ENCODE data around the gene WFS1.

WFS1 gene

GRCh38 chr4:6308899-6309643 is 39.4 kb downstream of the WFS1 start:
- Mint-ChIP-seq H3K4me3 (peak overlapping the region; percentile 77), H3K27ac (no peak overlapping the region), H3K27me3 (ENCODE audit: low read depth, poor library complexity) (peaks cover 44% of the 10 kb centered on the region), H3K36me3 (ENCODE audit: low read depth) (no peaks in the 10 kb centered on the region), H3K9me3 (peaks cover 15% of the 10 kb centered on the region), H3K4me1 (peaks cover 13% of the 10 kb centered on the region)
- DNase-seq: peak; percentile 62
- TF ChIP-seq, protein P1, sequence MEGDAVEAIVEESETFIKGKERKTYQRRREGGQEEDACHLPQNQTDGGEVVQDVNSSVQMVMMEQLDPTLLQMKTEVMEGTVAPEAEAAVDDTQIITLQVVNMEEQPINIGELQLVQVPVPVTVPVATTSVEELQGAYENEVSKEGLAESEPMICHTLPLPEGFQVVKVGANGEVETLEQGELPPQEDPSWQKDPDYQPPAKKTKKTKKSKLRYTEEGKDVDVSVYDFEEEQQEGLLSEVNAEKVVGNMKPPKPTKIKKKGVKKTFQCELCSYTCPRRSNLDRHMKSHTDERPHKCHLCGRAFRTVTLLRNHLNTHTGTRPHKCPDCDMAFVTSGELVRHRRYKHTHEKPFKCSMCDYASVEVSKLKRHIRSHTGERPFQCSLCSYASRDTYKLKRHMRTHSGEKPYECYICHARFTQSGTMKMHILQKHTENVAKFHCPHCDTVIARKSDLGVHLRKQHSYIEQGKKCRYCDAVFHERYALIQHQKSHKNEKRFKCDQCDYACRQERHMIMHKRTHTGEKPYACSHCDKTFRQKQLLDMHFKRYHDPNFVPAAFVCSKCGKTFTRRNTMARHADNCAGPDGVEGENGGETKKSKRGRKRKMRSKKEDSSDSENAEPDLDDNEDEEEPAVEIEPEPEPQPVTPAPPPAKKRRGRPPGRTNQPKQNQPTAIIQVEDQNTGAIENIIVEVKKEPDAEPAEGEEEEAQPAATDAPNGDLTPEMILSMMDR (IDR thresholded peaks at IDR 0.05): no peak

DNA sequence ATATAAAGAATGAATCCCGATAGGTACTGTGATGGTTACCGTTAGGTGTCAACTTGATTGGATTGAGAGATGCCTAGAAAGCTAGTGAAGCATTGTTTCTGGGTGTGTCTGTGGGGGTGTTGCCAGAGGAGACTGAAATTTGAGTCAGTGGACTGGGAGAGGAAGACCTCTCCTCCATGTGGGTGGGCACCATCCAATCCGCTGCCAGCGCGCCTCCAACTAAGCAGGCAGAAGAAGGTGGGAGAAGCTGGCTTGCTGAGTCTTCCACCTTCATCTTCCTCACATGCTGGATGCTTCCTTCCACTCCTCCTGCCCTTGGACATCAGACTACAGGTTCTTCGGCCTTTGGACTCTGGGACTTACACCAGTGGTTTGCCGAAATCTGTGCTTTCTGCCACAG is 40.1 kb downstream of the WFS1 start:
- Mint-ChIP-seq H3K27ac (no peak overlapping the region), H3K4me1 (peaks cover 13% of the 10 kb centered on the region), H3K9me3 (peaks cover 15% of the 10 kb centered on the region), H3K27me3 (ENCODE audit: low read depth, poor library complexity) (peaks cover 50% of the 10 kb centered on the region), H3K4me3 (peak overlapping the region; percentile 77), H3K36me3 (ENCODE audit: low read depth) (no peaks in the 10 kb centered on the region)
- DNase-seq: no peak
- TF ChIP-seq, protein P1 (IDR thresholded peaks at IDR 0.05): no peak

DNA sequence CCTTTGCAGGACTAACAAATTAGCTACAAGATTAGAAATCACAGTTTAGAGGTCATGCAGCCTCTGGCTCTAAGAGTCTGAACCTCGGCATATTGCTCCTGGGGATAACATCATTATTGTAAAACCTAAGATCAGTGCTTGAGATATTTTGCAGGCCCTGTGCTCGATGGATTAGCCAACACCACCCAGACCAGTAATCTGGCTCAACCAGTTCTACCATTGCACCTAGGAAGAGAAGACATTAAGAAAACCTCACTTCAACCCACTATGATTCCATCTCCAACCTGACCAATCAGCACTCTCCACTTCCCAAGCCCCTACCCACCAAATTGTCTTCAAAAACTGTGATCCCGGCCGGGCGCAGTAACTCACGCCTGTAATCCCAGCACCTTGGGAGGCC is 43.6 kb downstream of the WFS1 start:
- no peak overlapping the region for H3K4me3 Mint-ChIP-seq
- H3K9me3 Mint-ChIP-seq: peaks cover 14% of the 10 kb centered on the region
- H3K27ac Mint-ChIP-seq: no peak overlapping the region
- H3K4me1 Mint-ChIP-seq: peaks cover 16% of the 10 kb centered on the region
- H3K36me3 Mint-ChIP-seq (ENCODE audit: low read depth): no peaks in the 10 kb centered on the region
- TF ChIP-seq, protein P1 (IDR thresholded peaks at IDR 0.05): no peak
- peaks cover 39% of the 10 kb centered on the region for H3K27me3 Mint-ChIP-seq (ENCODE audit: low read depth, poor library complexity)
- no peak for DNase-seq

DNA sequence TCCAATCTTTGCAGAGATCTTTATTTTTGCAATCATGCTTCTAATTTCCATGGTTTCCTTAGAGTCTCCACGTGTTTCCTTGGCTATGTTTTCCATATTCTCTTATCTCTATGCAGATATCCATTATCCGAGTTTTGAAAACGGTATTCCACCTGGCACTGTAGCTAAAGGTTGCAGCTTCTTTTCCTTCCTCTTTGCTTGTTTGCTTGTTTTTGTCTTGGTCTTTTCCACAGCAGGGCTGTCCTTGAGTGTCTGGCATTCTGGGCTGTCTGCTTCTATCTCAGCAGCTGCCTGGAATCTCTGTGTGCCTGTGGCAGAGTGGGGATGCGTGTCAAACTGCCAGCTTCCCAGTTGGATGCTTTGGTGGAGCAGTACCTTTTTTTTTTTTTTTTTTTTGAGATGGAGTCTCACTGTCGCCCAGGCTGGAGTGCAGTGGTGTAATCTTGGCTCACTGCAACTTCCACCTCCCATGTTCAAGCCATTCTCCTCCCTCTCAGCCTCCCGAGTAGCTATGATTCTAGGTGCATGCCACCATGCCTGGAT is 46.9 kb downstream of the WFS1 start:
- Mint-ChIP-seq H3K4me3 (no peak overlapping the region), H3K27me3 (ENCODE audit: low read depth, poor library complexity) (peaks cover 28% of the 10 kb centered on the region), H3K27ac (no peak overlapping the region), H3K36me3 (ENCODE audit: low read depth) (no peaks in the 10 kb centered on the region), H3K9me3 (no peaks in the 10 kb centered on the region), H3K4me1 (peaks cover 11% of the 10 kb centered on the region)
- TF ChIP-seq, protein P1 (IDR thresholded peaks at IDR 0.05): no peak
- no peak for DNase-seq

GRCh38 chr4:6318206-6318605 is 48.6 kb downstream of the WFS1 start:
- Mint-ChIP-seq H3K36me3 (ENCODE audit: low read depth) (no peaks in the 10 kb centered on the region), H3K4me1 (peaks cover 11% of the 10 kb centered on the region), H3K27ac (no peak overlapping the region), H3K4me3 (no peak overlapping the region), H3K9me3 (no peaks in the 10 kb centered on the region), H3K27me3 (ENCODE audit: low read depth, poor library complexity) (peaks cover 22% of the 10 kb centered on the region)
- TF ChIP-seq, protein P1 (IDR thresholded peaks at IDR 0.05): no peak
- no peak for DNase-seq
